Activated B cell treated with CpG ODN at 0.5 μM for 24 hours (primary cell): ENCODE measurements around the gene CEP164. TPM values are rescaled to one million over a fixed set of nuclear protein-coding genes. Genes with fewer than 3 reads are reported as not detected.

Source experiments
- total RNA-seq: library from RNA; stranded (reverse); gene quantifications from 2 replicates; pipeline ENCODE4 v1.2.3, GENCODE V29; 2022

CEP164 gene
- total RNA-seq, 1 donor from 2014 or later: 50.9 TPM

Other genes with a start within 250 kb of the CEP164 start
- gene SIK3, start 229.4 kb upstream of the CEP164 start, total RNA-seq: 75.0 and 88.4 TPM in 2 replicates
- gene PAFAH1B2, start 183.6 kb upstream of the CEP164 start, total RNA-seq: 71.3 and 78.7 TPM in 2 replicates
- 96.7 and 115 TPM in 2 replicates for gene SIDT2, start 149.1 kb upstream of the CEP164 start, total RNA-seq
- gene TAGLN, start 128.5 kb upstream of the CEP164 start, total RNA-seq: 14.2 and 17.9 TPM in 2 replicates
- gene PCSK7, start 95.8 kb upstream of the CEP164 start, total RNA-seq: 274 and 341 TPM in 2 replicates
- 18.7 and 22.3 TPM in 2 replicates for gene RNF214, start 95.2 kb upstream of the CEP164 start, total RNA-seq
- gene BACE1-AS, start 36.5 kb upstream of the CEP164 start, total RNA-seq: 5.3 and 7.9 TPM in 2 replicates
- not detected in 2 replicates for gene BACE1, start 11.6 kb upstream of the CEP164 start, total RNA-seq